Testis (tissue), 2 donors: Measurements from ENCODE around the gene ACVR2B.

Experiments used
- CTCF ChIP-seq, 3 experiments: fragments of 450-650 bp in 2 of 3; fragments of 200-600 bp in 1 of 3; sonication (generic) in 1 of 3; IDR thresholded peaks; one replicate each; pipeline ENCODE4 v1.5.1; 2016 to 2019; ENCODE audit warnings: antibody characterized with exemption in 3 of 3, mild to moderate bottlenecking in 2 of 3, moderate library complexity in 1 of 3
- POLR2A ChIP-seq: fragments of 450-650 bp; IDR thresholded peaks from one replicate; pipeline ENCODE4 v1.6.1; 2017; ENCODE audit warnings: antibody characterized with exemption, mild to moderate bottlenecking, moderate library complexity

GRCh38 chr3:38534180-38534579 lies 80.5 kb downstream of the ACVR2B start:
- TF ChIP-seq POLR2A (no peak), CTCF (IDR thresholded peaks at IDR 0.05) (no peak)
